Measurements from ENCODE around the gene S100Z.
A peak's percentile ranks its signal among the peaks of the same experiment; 100 is the strongest.
"Not testable (repeated sequence)": the region's sequence is repeated elsewhere in the genome, so short reads cannot be mapped to it uniquely, and the experiment has no call there.

Gene S100Z

DNA sequence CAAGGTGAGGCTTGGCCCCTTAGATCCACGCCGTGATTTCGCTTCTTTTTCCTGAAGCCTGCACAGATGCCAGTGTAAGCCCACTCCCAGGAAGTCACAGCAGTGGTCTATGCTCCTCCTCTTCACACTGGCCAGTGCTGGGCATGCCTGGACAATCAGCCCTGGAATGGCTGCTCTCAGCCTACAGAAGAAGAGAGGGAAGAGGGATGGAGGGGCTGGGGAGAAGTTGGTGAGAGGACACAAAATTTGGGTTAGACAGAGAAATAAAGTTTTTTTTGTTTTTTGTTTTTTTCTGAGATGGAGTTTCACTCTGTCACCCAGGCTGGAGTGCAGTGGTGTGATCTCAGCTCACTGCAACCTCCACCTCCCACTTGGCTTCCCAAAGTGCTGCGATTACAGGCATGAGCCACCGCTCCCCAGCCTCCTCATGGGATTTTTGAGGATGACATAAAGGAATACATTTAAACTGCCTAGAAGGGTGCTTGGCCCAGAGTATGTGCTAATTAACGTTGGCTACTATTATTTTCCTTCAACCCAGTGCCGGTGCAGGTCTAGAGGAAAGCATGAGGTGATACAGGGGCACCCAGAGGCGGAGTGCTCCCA is 830 bp downstream of the S100Z start:
- TF ChIP-seq, protein P1, sequence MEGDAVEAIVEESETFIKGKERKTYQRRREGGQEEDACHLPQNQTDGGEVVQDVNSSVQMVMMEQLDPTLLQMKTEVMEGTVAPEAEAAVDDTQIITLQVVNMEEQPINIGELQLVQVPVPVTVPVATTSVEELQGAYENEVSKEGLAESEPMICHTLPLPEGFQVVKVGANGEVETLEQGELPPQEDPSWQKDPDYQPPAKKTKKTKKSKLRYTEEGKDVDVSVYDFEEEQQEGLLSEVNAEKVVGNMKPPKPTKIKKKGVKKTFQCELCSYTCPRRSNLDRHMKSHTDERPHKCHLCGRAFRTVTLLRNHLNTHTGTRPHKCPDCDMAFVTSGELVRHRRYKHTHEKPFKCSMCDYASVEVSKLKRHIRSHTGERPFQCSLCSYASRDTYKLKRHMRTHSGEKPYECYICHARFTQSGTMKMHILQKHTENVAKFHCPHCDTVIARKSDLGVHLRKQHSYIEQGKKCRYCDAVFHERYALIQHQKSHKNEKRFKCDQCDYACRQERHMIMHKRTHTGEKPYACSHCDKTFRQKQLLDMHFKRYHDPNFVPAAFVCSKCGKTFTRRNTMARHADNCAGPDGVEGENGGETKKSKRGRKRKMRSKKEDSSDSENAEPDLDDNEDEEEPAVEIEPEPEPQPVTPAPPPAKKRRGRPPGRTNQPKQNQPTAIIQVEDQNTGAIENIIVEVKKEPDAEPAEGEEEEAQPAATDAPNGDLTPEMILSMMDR (IDR thresholded peaks at IDR 0.05): no peak
- Histone ChIP-seq H3K27ac (no peak overlapping the region), H3K27me3 (no peaks in the 10 kb centered on the region), H3K9me3 (no peaks in the 10 kb centered on the region), H3K36me3 (no peaks in the 10 kb centered on the region), H3K4me3 (no peak overlapping the region), H3K4me1 (no peaks in the 10 kb centered on the region)
- no peak for DNase-seq
- intact Hi-C loops (cut with DNase I; ENCODE audit: low total_unique reads): no loop called here

GRCh38 chr5:76851728-76852369 is 2.0 kb downstream of the S100Z start:
- intact Hi-C loops (cut with DNase I; ENCODE audit: low total_unique reads): no loop called here
- Histone ChIP-seq H3K4me1 (no peaks in the 10 kb centered on the region), H3K27ac (no peak overlapping the region), H3K36me3 (no peaks in the 10 kb centered on the region), H3K9me3 (no peaks in the 10 kb centered on the region), H3K27me3 (no peaks in the 10 kb centered on the region), H3K4me3 (no peak overlapping the region)
- peak in 1 of 2 donors; percentile 37 for DNase-seq
- TF ChIP-seq, protein P1 (IDR thresholded peaks at IDR 0.05): no peak

- TF ChIP-seq, protein P1 (IDR thresholded peaks at IDR 0.05): no peak
- Histone ChIP-seq H3K4me1 (no peaks in the 10 kb centered on the region), H3K27ac (no peak overlapping the region)
Measured at GRCh38 chr5:76852772-76853171, 3.0 kb downstream of the S100Z start.

DNA sequence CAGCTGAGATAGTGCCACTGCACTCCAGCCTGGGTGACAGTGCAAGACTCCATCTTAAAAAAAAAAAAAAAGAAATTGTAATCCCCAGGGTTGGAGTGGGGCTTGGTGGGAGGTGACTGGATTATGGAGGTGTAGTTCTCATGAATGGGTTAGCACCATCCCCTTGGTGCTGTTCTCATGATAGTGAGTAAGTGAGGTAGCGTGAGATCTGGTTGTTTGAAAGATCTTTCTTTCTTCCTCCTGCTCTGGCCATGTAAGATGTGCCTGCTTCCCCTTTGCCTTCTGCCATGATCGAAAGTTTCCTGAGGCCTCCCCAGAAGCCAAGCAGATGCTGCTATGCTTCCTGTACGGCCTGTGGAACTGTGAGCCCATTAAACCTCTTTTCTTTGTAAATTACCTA is 3.9 kb downstream of the S100Z start:
- H3K27ac ChIP-seq; H3K4me1 ChIP-seq; DNase-seq; H3K27me3 ChIP-seq; intact Hi-C loops (cut with DNase I; ENCODE audit: low total_unique reads); H3K9me3 ChIP-seq; H3K4me3 ChIP-seq; H3K36me3 ChIP-seq: not testable (repeated sequence)

More at GRCh38 chr5:76852772-76853171, 3.0 kb downstream of the S100Z start:
- no peaks in the 10 kb centered on the region for H3K27me3 ChIP-seq
- no peaks in the 10 kb centered on the region for H3K9me3 ChIP-seq
- intact Hi-C loops (cut with DNase I; ENCODE audit: low total_unique reads): no loop called here
- H3K4me3 ChIP-seq: no peak overlapping the region
- H3K36me3 ChIP-seq: no peaks in the 10 kb centered on the region
- no peak for DNase-seq

- TF ChIP-seq, protein P1 (IDR thresholded peaks at IDR 0.05): no peak
- Histone ChIP-seq H3K4me1 (no peaks in the 10 kb centered on the region), H3K27ac (no peak overlapping the region), H3K27me3 (no peaks in the 10 kb centered on the region), H3K4me3 (no peak overlapping the region), H3K36me3 (no peaks in the 10 kb centered on the region), H3K9me3 (no peaks in the 10 kb centered on the region)
- intact Hi-C loops (cut with DNase I; ENCODE audit: low total_unique reads): no loop called here
- DNase-seq: no peak
Measured at GRCh38 chr5:76854644-76855043, 4.8 kb downstream of the S100Z start.

GRCh38 chr5:76855501-76855900 is 5.7 kb downstream of the S100Z start:
- H3K9me3 ChIP-seq; H3K4me1 ChIP-seq; DNase-seq; H3K4me3 ChIP-seq; H3K36me3 ChIP-seq; intact Hi-C loops (cut with DNase I; ENCODE audit: low total_unique reads); H3K27me3 ChIP-seq; H3K27ac ChIP-seq: not testable (repeated sequence)

Measured in tibial artery (tissue), 4 donors.